SJCRH30 (cell line): ENCODE results near the gene TMEM119. TPM values are rescaled to one million over a fixed set of nuclear protein-coding genes. Genes with fewer than 3 reads are reported as not detected.

Experiments
- DNase-seq, 2 experiments: peaks; one replicate each; pipeline ENCODE4 v3.0.0-alpha.2; 2015 to 2020
- H3K27ac ChIP-seq: fragments of 250-450 bp; sonication (Bioruptor Pico); 2 replicates; pipeline ENCODE4 v1.5.1; 2020; ENCODE audit warnings: mild to moderate bottlenecking, moderate library complexity
- H3K27me3 ChIP-seq: fragments of 250-450 bp; sonication (Bioruptor Pico); 2 replicates; pipeline ENCODE4 v1.5.1; 2020; ENCODE audit warnings: mild to moderate bottlenecking, moderate library complexity
- H3K36me3 ChIP-seq: fragments of 250-450 bp; sonication (Bioruptor Pico); 2 replicates; pipeline ENCODE4 v1.5.1; 2020; ENCODE audit warnings: mild to moderate bottlenecking, moderate library complexity
- H3K4me1 ChIP-seq: fragments of 250-450 bp; sonication (Bioruptor Pico); 2 replicates; pipeline ENCODE4 v1.5.1; 2020; ENCODE audit warnings: mild to moderate bottlenecking, moderate library complexity
- H3K4me3 ChIP-seq: fragments of 250-450 bp; sonication (Bioruptor Pico); 2 replicates; pipeline ENCODE4 v1.5.1; 2020; ENCODE audit warnings: mild to moderate bottlenecking, moderate library complexity
- H3K9me3 ChIP-seq: fragments of 250-450 bp; sonication (Bioruptor Pico); replicated peaks from 2 replicates; pipeline ENCODE4 v1.5.1; 2020; ENCODE audit warnings: mild to moderate bottlenecking, moderate library complexity
- total RNA-seq: library from RNA; depleted of rRNA; stranded (reverse); fragments of >200 nt; shearing (Covaris generic); gene quantifications from 2 replicates; pipeline ENCODE4 v1.2.3, GENCODE V29; 2014; rRNA removed

The TMEM119 gene, protein sequence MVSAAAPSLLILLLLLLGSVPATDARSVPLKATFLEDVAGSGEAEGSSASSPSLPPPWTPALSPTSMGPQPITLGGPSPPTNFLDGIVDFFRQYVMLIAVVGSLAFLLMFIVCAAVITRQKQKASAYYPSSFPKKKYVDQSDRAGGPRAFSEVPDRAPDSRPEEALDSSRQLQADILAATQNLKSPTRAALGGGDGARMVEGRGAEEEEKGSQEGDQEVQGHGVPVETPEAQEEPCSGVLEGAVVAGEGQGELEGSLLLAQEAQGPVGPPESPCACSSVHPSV
- total RNA-seq = 19.1 TPM in 2 replicates

GRCh38 chr12:108597559-108598471 lies at the start of gene TMEM119:
Gene TMEM119 (minus strand): TSS chr12:108598084. CDS start chr12:108592383, 5,701 bp downstream.
- Histone ChIP-seq H3K4me3 (peak within 1 kb of the TSS; percentile 61), H3K9me3 (no peaks in the 10 kb centered on the region), H3K36me3 (no peaks in the 10 kb centered on the region), H3K27me3 (no peaks in the 10 kb centered on the region), H3K27ac (peak within 1 kb of the TSS; percentile 6; the same call in 1 of the 2 replicates), H3K4me1 (peaks cover 15% of the 10 kb centered on the region; the same call in 1 of the 2 replicates)
- DNase-seq = peak; percentile 78 to 81

DNA sequence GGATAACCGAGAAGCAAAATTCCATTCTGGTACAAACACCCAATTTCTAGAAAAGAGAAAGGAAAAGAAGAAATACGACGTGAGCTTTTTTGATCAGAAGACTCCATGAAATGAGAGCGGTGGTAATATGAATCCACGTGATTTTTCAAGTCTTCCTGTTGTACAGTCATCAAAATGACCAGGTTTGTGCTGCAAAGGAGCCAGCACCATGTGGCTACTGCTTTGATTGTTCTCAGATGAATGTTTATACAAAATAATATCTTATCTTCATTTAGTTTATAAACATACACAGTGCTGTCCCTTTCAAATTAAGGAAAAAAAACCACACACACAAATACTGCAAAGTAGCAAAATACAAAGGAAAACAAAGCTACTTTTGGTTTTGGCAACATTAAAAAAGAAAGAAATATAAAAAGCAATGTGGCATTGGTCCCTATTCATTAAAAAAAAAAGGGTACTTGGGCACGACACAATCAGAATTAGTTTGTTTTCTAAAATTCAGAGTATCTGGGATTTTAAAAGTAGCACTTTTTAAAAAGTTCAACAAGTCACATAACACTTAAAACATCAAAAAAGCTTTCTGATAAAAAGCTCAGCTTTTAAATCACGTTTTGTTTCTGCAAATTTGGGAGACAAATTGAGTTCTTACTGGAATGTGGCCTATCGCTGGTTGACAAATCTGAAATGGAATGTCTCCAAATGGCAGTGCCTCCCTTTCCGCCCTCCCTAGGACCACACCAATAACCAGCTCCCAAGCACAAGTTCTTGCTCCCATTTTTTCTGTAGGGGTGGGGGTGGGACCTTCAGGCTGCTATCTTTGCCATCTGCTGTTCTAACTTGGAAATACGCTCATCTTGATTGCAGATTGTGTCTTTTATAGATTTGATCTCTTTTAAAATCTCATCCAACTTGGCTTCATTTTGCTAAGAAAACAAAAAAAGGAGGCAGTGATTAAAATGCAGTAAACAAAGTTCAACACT lies 49.0 kb upstream of the TMEM119 start:
- Histone ChIP-seq H3K27ac (no peak overlapping the region), H3K27me3 (no peaks in the 10 kb centered on the region), H3K9me3 (no peaks in the 10 kb centered on the region), H3K4me1 (peaks cover 17% of the 10 kb centered on the region), H3K4me3 (no peak overlapping the region), H3K36me3 (peaks cover 42% of the 10 kb centered on the region)
- DNase-seq = no peak

DNA sequence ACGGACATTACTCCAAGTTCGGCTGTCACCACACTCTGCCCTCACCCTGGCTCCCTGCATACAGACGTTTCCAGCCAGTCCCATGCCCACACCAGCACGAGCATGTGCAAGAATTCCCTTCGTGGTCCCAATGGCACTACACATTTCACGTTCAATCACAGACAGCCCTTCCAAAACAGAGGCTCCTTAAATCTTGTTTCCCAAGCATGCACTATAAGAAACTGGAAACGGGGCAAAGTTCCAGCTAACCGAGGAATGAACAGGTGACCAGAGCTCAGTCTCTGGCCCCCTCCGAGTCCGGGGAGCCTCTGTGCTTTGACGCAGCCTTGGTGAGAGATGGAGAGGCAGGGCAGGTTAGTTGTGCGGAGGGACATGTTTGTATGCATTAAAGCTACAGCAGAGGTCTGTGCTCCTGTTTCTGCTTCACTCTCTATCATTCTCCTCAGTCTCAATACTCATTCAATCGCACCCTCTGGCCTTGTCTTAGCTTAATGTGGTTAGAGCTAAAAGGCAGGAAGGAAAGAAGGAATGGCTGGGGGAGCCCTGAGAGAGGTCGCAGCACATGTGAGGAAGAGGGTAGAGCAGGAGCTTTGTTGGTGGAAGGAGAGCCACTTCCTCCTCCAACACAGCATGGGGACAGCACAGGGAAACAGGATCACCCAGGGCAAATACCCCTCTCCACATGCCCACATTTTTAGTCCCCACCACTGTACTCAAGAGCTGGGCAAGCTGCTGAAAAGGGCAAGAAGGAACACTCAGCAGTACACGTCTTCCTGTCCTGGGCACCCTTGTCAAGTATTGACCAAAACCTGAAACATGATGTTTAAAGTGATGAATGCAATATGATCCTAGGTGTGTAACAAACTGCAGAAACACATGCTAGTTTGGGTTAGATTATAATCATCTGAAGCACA lies 48.1 kb upstream of the TMEM119 start:
- Histone ChIP-seq H3K4me3 (no peak overlapping the region), H3K27ac (no peak overlapping the region), H3K36me3 (peaks cover 36% of the 10 kb centered on the region), H3K27me3 (no peaks in the 10 kb centered on the region), H3K4me1 (peaks cover 27% of the 10 kb centered on the region), H3K9me3 (no peaks in the 10 kb centered on the region)
- no peak for DNase-seq

DNA sequence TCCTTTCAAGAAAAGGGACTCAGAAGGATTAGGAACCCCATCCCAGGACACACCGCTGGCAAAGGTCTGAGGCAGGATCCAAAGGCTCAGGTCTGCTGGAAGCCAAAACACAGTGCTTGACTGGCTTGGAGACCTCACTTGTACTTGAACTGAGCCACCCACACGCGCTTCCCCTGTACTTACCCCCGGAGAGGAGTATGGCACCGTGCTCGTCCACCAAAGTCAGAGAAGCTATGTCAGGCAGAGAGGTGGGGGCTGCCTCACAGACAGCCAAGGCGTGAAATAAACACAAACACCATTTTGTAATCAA lies 46.9 kb upstream of the TMEM119 start:
- H3K4me1 ChIP-seq = peaks cover 30% of the 10 kb centered on the region
- no peak for DNase-seq
- H3K27me3 ChIP-seq = no peaks in the 10 kb centered on the region
- H3K4me3 ChIP-seq = no peak overlapping the region
- no peak overlapping the region for H3K27ac ChIP-seq
- H3K36me3 ChIP-seq = peaks cover 29% of the 10 kb centered on the region
- H3K9me3 ChIP-seq = no peaks in the 10 kb centered on the region

DNA sequence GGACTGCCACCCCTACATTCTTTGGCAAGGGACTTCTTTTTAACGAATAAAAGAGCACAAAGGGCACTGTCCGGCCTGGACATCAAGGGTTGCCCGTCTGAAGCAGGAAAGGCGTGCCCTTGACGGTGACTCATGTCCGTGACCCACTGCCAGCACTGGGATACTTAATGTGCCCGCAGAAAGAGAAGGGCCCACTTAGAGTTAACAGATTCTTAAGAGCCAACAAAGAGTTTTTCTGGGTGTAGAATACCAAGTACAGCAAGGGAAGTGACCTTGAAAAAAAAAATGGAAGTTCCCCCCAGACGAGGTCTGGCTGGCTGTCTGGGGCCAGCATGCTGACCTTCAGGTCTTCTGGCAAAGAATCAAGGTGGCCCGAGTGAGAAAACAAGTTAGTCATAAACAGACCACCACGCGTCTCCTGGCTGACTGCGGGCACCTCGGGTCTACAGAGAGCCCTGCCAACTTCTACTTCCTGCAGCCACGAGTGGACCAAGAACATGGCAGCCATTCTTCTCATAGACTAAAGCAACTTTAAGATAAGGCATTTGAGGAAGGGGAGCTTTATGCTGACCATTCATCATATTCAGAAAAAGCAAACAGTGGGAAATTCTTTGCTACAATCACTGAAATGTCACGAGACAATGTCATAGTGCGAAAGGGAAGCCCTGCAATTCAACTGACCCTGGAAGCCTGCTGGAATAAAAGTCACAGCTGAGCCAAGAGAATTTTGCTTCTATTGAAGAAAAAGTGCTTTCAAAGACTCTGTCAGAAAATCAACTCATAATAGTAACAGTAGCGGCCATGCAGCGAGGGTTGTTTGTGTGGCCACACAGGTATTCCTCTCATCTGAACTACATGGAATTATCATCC lies 46.3 kb upstream of the TMEM119 start:
- H3K9me3 ChIP-seq = no peaks in the 10 kb centered on the region
- peaks cover 30% of the 10 kb centered on the region for H3K4me1 ChIP-seq
- 0 out of 2 replicates have a peak overlapping the region, but pooled peaks have one; percentile 88 for H3K27ac ChIP-seq
- no peak overlapping the region for H3K4me3 ChIP-seq
- no peaks in the 10 kb centered on the region for H3K27me3 ChIP-seq
- H3K36me3 ChIP-seq = peaks cover 25% of the 10 kb centered on the region
- no peak for DNase-seq

DNA sequence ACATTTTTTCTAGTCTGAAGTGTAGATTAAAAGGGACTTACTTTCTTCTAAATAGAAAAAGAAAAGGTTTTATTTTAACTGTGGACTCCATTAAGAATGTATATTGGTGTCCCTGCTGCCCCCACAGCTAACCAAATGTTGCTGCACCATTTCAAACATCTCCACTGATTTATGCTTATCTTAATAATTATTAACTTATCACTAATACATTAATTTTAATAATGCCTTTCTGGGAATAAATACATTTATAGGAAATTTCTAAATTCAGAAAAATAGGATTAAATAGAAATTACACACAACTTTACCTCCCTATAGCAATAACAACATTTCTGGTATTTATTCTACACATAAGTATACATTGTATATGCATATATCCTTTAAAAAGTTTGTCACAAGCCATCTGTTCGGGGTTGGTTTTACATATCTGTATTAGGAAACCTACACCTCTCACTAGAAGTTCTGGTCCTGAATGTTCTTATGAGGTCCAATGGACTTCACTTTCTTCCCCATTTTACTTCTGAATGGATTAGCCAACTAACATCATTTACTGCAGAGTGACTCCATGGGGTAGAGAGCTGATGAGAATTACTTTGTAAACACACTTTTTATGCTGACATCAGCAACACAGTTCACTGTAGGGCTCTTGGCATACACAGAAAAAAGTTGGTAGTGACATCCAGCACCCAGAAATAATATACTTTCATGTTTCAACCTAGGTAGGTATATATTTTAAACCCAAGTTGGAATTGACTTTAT lies 45.2 kb upstream of the TMEM119 start:
- peak overlapping the region; percentile 26 for H3K4me3 ChIP-seq
- H3K9me3 ChIP-seq = no peaks in the 10 kb centered on the region
- H3K27me3 ChIP-seq = no peaks in the 10 kb centered on the region
- peaks cover 17% of the 10 kb centered on the region for H3K36me3 ChIP-seq
- H3K4me1 ChIP-seq = peaks cover 38% of the 10 kb centered on the region
- DNase-seq = no peak
- peak overlapping the region; percentile 88 for H3K27ac ChIP-seq

DNA sequence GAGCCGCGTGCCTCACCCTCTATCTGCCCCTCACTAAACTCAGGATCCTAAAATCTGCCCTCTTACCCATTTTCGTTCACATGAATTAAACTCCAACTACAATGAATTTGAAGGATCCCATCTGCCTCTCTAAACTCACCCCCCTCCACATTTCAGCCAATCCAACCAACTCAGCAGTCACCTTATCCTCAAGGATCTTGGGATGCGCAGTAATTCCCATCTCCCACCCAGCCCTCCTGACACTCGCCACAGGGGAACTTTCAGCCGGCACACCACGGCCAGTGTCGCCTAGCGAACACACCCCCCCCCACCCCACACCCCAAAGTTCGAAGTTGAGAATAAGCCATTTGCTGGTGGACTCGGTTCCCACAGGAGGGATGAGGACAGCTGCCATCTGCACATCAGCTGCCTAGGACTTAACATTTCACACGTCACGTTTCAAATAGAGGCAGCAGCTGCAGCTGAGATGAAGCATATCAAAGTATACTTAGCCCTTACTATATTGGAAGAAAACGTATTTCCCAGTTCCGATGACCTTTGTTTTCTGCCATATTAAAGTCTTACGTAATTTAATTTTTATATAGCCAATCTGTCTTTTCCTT lies 44.5 kb upstream of the TMEM119 start:
- H3K9me3 ChIP-seq = no peaks in the 10 kb centered on the region
- H3K4me1 ChIP-seq = peaks cover 43% of the 10 kb centered on the region
- peak; percentile 90 to 95 for DNase-seq
- H3K27ac ChIP-seq = peak overlapping the region; percentile 88
- peaks cover 17% of the 10 kb centered on the region for H3K36me3 ChIP-seq
- peak overlapping the region; percentile 26 for H3K4me3 ChIP-seq
- no peaks in the 10 kb centered on the region for H3K27me3 ChIP-seq

- Histone ChIP-seq H3K9me3 (no peaks in the 10 kb centered on the region), H3K4me1 (peaks cover 49% of the 10 kb centered on the region), H3K27me3 (no peaks in the 10 kb centered on the region), H3K36me3 (peaks cover 12% of the 10 kb centered on the region), H3K4me3 (no peak overlapping the region), H3K27ac (peak overlapping the region; percentile 88)
- DNase-seq = peak; percentile 42 to 72
These were observed 43.8 kb upstream of the TMEM119 start for GRCh38 chr12:108641446-108642268.

DNA sequence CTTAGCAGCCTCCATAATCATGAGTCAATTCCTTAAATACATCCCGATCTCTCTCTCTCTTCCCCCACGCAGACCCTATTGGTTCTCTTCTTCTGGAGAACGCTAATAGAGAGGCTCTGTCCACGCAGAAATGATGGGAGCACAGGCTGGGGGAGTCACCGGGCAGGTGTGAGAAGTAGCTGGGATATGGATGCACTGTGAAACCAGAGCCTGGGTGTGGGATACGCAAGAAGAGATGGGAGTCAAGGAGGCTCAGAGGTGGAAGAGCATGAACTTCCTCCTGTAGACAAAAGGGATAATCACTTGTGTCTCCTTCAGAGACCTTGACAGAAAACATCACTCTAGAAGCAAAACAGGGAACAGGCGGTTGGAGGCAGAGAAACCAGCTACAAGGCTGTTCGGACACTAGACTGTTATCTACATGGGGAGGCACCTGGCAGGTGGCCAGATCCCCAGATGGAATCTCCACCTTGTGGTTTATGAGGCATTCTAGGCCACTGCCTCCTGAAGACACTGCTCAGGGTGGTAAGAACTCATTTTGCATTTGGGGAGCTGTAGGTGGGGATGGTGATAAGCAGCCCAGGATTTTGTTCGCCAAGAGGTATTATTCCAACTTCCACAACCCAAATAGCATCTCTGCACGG lies 43.0 kb upstream of the TMEM119 start:
- no peak overlapping the region for H3K4me3 ChIP-seq
- H3K36me3 ChIP-seq = peaks cover 5% of the 10 kb centered on the region; the same call in 1 of the 2 replicates
- peak; percentile 39 to 64 for DNase-seq
- H3K27ac ChIP-seq = peak overlapping the region; percentile 88
- no peaks in the 10 kb centered on the region for H3K27me3 ChIP-seq
- no peaks in the 10 kb centered on the region for H3K9me3 ChIP-seq
- H3K4me1 ChIP-seq = peaks cover 53% of the 10 kb centered on the region

- no peak for DNase-seq
- peak overlapping the region; percentile 95 for H3K27ac ChIP-seq
These were observed 41.3 kb upstream of the TMEM119 start for GRCh38 chr12:108638997-108639822.

More at GRCh38 chr12:108638997-108639822, 41.3 kb upstream of the TMEM119 start:
- Histone ChIP-seq H3K36me3 (no peaks in the 10 kb centered on the region), H3K4me1 (peaks cover 67% of the 10 kb centered on the region), H3K4me3 (no peak overlapping the region), H3K27me3 (no peaks in the 10 kb centered on the region), H3K9me3 (no peaks in the 10 kb centered on the region)
